Neuronal stem cell (in vitro differentiated cells): ENCODE measurements around the gene SYNPR.

Experiments
- DNase-seq: peaks from one replicate; pipeline ENCODE4 v3.0.0-alpha.2; 2013; ENCODE audit warnings: low spot score
- H2AFZ ChIP-seq: one replicate; pipeline ENCODE4 v1.6.1; 2013; ENCODE audit warnings: mild to moderate bottlenecking, low read length, inconsistent platforms
- H2AK5ac ChIP-seq: 2 replicates; pipeline ENCODE4 v1.6.1; 2013; ENCODE audit warnings: low read depth, mild to moderate bottlenecking, inconsistent platforms, low read length, moderate library complexity, mixed read lengths
- H2BK120ac ChIP-seq: 2 replicates; pipeline ENCODE4 v1.6.1; 2013; ENCODE audit warnings: low read depth, mild to moderate bottlenecking, inconsistent platforms, low read length, moderate library complexity, mixed read lengths
- H2BK12ac ChIP-seq: one replicate; pipeline ENCODE4 v1.6.1; 2013; ENCODE audit warnings: low read length, inconsistent platforms
- H2BK15ac ChIP-seq: 2 replicates; pipeline ENCODE4 v1.6.1; 2013; ENCODE audit warnings: mild to moderate bottlenecking, low read length, inconsistent platforms, mixed read lengths
- H2BK5ac ChIP-seq: one replicate; pipeline ENCODE4 v1.6.1; 2013; ENCODE audit warnings: inconsistent platforms, mild to moderate bottlenecking, low read length, moderate library complexity
- H3K14ac ChIP-seq: one replicate; pipeline ENCODE4 v1.6.1; 2013; ENCODE audit warnings: low read length, inconsistent platforms
- H3K18ac ChIP-seq: 2 replicates; pipeline ENCODE4 v1.6.1; 2013; ENCODE audit warnings: low read length, inconsistent platforms
- H3K23ac ChIP-seq: 2 replicates; pipeline ENCODE4 v1.6.1; 2013; ENCODE audit warnings: low read depth, mild to moderate bottlenecking, mixed read lengths, low read length, inconsistent platforms; ENCODE audit not compliant: poor library complexity
- H3K27ac ChIP-seq: replicated peaks from 3 replicates; pipeline ENCODE4 v1.5.1; 2013; ENCODE audit warnings: low read length, inconsistent platforms
- H3K27me3 ChIP-seq, 3 experiments: 2 replicates each; pipeline ENCODE4 v1.6.1; 2013; ENCODE audit warnings: low read length in 3 of 3, mild to moderate bottlenecking in 2 of 3, inconsistent platforms in 1 of 3, low read depth in 1 of 3, mixed read lengths in 1 of 3, moderate library complexity in 1 of 3; ENCODE audit not compliant: control insufficient read depth in 3 of 3, insufficient read depth in 3 of 3
- H3K36me3 ChIP-seq, 2 donors: replicated peaks in 1 of 2; 2 replicates each; pipeline ENCODE4 v1.6.1; 2013; ENCODE audit warnings: low read length in 2 of 2; ENCODE audit not compliant: control insufficient read depth in 2 of 2, insufficient read depth in 2 of 2
- H3K4ac ChIP-seq: 2 replicates; pipeline ENCODE4 v1.6.1; 2013; ENCODE audit warnings: inconsistent platforms, mild to moderate bottlenecking, low read length, moderate library complexity
- H3K4me1 ChIP-seq, 2 donors: 1 replicate in 1 of 2; 2 replicates in 1 of 2; pipeline ENCODE4 v1.6.1; 2013; ENCODE audit warnings: low read length in 2 of 2, low read depth in 1 of 2; ENCODE audit not compliant: control insufficient read depth in 2 of 2, insufficient read depth in 1 of 2
- H3K4me2 ChIP-seq: one replicate; pipeline ENCODE4 v1.6.1; 2013; ENCODE audit warnings: mild to moderate bottlenecking, low read length, inconsistent platforms; ENCODE audit not compliant: insufficient read depth, poor library complexity, severe bottlenecking
- H3K4me3 ChIP-seq, 2 donors: 2 replicates each; pipeline ENCODE4 v1.5.1; 2013; ENCODE audit warnings: low read length in 2 of 2, mild to moderate bottlenecking in 2 of 2, inconsistent platforms in 1 of 2, moderate library complexity in 1 of 2
- H3K79me1 ChIP-seq: one replicate; pipeline ENCODE4 v1.6.1; 2013; ENCODE audit warnings: low read depth, mild to moderate bottlenecking, inconsistent platforms, low read length, moderate library complexity
- H3K9ac ChIP-seq: one replicate; pipeline ENCODE4 v1.6.1; 2013; ENCODE audit warnings: mild to moderate bottlenecking, low read depth, low read length, inconsistent platforms; ENCODE audit not compliant: poor library complexity
- H3K9me3 ChIP-seq, 2 donors: replicated peaks in 1 of 2; 2 replicates each; pipeline versions ENCODE3 to v1.6.1; 2013; ENCODE audit warnings: low read length in 2 of 2, mild to moderate bottlenecking in 2 of 2, inconsistent platforms in 1 of 2, low read depth in 1 of 2, mixed read lengths in 1 of 2, moderate library complexity in 1 of 2; ENCODE audit not compliant: control insufficient read depth in 2 of 2, insufficient read depth in 1 of 2
- H4K8ac ChIP-seq: one replicate; pipeline ENCODE4 v1.6.1; 2013; ENCODE audit warnings: low read depth, mild to moderate bottlenecking, inconsistent platforms, low read length, moderate library complexity
- H4K91ac ChIP-seq: one replicate; pipeline ENCODE4 v1.6.1; 2013; ENCODE audit warnings: low read length, low read depth, mild to moderate bottlenecking, inconsistent platforms; ENCODE audit not compliant: poor library complexity
- WGBS, 2 donors: extraction: QIAGEN DNeasy Blood & Tissue Kit; methylation state at CpG; one replicate each; pipeline ENCODE4 v1.1.7; 2013; ENCODE audit warnings: missing lambda C conversion rate in 2 of 2, mixed read lengths in 1 of 2; ENCODE audit not compliant: insufficient read length in 2 of 2, insufficient replicate concordance in 1 of 2; ENCODE audit errors: extremely low coverage in 2 of 2; 5-methylcytosine and 5-hydroxymethylcytosine counted together

Gene SYNPR

DNA sequence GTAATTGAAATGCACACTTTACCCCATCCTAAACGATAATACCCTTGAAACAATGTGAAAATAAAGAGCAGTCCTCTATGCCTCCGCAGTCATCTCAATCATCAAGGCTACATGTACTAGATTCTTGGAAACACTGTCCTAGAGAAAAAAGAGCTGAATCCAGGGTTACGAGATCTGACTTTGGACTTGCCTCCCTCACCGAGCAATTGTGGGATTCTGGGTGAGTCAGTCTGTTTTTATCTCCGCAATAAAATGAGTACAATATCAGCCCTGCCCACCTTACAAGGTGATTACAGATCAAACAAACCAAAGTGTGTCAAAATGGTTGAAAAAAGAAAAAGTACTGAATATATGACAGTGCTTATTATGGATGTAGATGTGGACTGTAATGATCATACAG, 222.1 kb downstream of the SYNPR start:
- Histone ChIP-seq H3K4ac (no peak overlapping the region), H2BK5ac (no peak overlapping the region), H3K36me3 (no peaks in the 10 kb centered on the region), H3K23ac (no peak overlapping the region), H2BK15ac (no peak overlapping the region), H2AFZ (no peak overlapping the region), H3K4me2 (no peak overlapping the region), H3K14ac (no peak overlapping the region), H3K4me3 (no peak overlapping the region), H3K18ac (no peak overlapping the region), H3K4me1 (no peaks in the 10 kb centered on the region), H4K91ac (no peak overlapping the region), H3K9me3 (no peaks in the 10 kb centered on the region), H2BK12ac (no peak overlapping the region), H2BK120ac (no peak overlapping the region), H3K9ac (no peak overlapping the region), H2AK5ac (no peak overlapping the region), H3K79me1 (no peaks in the 10 kb centered on the region), H4K8ac (no peak overlapping the region), H3K27me3 (no peaks in the 10 kb centered on the region), H3K27ac (no peak overlapping the region)
- no peak for DNase-seq
- no CpG with 5 or more reads among the region's 5 CpGs for WGBS, 2 donors

DNA sequence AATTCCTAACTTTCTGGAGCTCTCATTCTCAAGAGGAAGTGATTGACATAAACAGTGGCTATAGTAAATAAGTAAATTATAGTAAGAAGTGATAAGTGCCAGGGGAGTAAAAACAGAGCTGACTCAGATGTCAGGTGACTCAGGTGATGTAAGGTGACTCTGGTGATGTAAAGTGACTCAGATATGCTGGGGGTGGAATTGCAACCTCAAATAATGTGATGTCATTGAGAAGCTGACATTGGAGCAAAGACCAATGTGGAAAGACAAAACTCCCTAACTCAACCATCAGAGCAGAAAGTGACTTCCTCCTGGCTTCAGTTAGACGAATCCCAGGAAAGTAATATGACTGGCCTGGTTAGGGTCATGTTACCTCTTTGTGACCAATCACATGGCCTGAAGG, 230.2 kb downstream of the SYNPR start:
- Histone ChIP-seq H3K27ac (no peak overlapping the region), H3K79me1 (no peaks in the 10 kb centered on the region), H3K4me1 (peaks cover 0 to 2% of the 10 kb centered on the region in 2 donors), H3K27me3 (no peaks in the 10 kb centered on the region), H4K91ac (no peak overlapping the region), H3K36me3 (no peaks in the 10 kb centered on the region), H3K9ac (no peak overlapping the region), H2BK5ac (no peak overlapping the region), H3K23ac (no peak overlapping the region), H2AFZ (no peak overlapping the region), H2BK12ac (no peak overlapping the region), H3K4me3 (no peak overlapping the region), H2AK5ac (no peak overlapping the region), H3K9me3 (no peaks in the 10 kb centered on the region), H3K14ac (no peak overlapping the region), H3K4ac (no peak overlapping the region), H2BK120ac (no peak overlapping the region), H2BK15ac (no peak overlapping the region), H3K18ac (no peak overlapping the region), H3K4me2 (no peak overlapping the region), H4K8ac (no peak overlapping the region)
- WGBS, 2 donors = no CpG with 5 or more reads among the region's 1 CpG
- no peak for DNase-seq

DNA sequence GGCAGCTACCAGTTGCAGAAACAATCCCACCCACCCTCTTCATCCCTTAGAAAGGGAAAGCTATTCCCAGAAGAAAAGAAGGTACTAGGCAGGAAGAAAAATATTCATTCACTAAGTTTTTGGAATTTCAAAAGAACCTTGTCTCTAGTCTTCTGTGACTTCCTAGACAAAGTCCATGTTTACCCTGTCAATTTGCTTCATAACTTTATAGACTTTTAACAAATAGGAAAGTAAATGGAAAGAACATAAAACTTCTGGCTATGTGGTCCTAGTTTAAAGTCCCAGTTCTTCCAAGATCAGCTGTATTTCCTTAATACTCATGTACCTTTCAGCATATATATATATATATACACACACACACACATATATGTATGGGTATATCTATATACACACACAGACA, 230.7 kb downstream of the SYNPR start:
- H2AK5ac ChIP-seq = no peak overlapping the region
- H4K8ac ChIP-seq = no peak overlapping the region
- no peak overlapping the region for H4K91ac ChIP-seq
- no peak overlapping the region for H2AFZ ChIP-seq
- no peak for DNase-seq
- no peaks in the 10 kb centered on the region for H3K9me3 ChIP-seq
- H3K4me2 ChIP-seq = no peak overlapping the region
- no peak overlapping the region for H3K9ac ChIP-seq
- no peaks in the 10 kb centered on the region for H3K36me3 ChIP-seq
- no peak overlapping the region for H3K27ac ChIP-seq
- no peak overlapping the region for H3K23ac ChIP-seq
- H3K4me3 ChIP-seq = no peak overlapping the region
- H3K18ac ChIP-seq = no peak overlapping the region
- peaks cover 0 to 2% of the 10 kb centered on the region in 2 donors for H3K4me1 ChIP-seq
- no peak overlapping the region for H3K14ac ChIP-seq
- H2BK12ac ChIP-seq = no peak overlapping the region
- no peaks in the 10 kb centered on the region for H3K27me3 ChIP-seq
- no peak overlapping the region for H2BK5ac ChIP-seq
- no peaks in the 10 kb centered on the region for H3K79me1 ChIP-seq
- H2BK15ac ChIP-seq = no peak overlapping the region
- H3K4ac ChIP-seq = no peak overlapping the region
- H2BK120ac ChIP-seq = no peak overlapping the region

DNA sequence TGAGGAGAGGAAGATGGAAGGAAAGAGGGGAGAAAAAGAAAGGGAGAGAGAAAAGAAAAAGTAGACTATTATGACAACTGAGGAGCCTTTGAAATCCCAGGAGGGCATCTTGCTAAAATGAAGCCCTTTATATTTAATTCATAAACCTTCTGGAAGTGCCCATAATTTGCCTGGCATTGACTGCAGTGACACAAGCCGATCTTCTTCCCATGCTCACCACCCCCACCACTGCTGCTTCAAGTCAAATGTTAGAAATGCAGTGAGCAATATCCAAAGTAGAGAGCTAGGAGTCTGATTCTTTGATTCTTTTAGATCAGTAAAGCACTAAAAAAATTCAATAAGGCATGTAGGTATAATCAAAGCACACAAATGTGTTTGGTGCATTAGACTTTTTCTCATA, 235.7 kb downstream of the SYNPR start:
- DNase-seq = no peak
- H3K14ac ChIP-seq = no peak overlapping the region
- no peak overlapping the region for H2AK5ac ChIP-seq
- H3K9ac ChIP-seq = no peak overlapping the region
- no peak overlapping the region for H3K23ac ChIP-seq
- no peaks in the 10 kb centered on the region for H3K36me3 ChIP-seq
- peaks cover 0 to 2% of the 10 kb centered on the region in 2 donors for H3K4me1 ChIP-seq
- no peak overlapping the region for H3K4ac ChIP-seq
- H4K91ac ChIP-seq = no peak overlapping the region
- no peak overlapping the region for H2BK15ac ChIP-seq
- H2BK12ac ChIP-seq = no peak overlapping the region
- no peak overlapping the region for H3K27ac ChIP-seq
- no peaks in the 10 kb centered on the region for H3K27me3 ChIP-seq
- H3K79me1 ChIP-seq = no peaks in the 10 kb centered on the region
- no peak overlapping the region for H3K18ac ChIP-seq
- H2AFZ ChIP-seq = no peak overlapping the region
- no peak overlapping the region for H3K4me2 ChIP-seq
- H3K9me3 ChIP-seq = no peaks in the 10 kb centered on the region
- no peak overlapping the region for H2BK120ac ChIP-seq
- H3K4me3 ChIP-seq = no peak overlapping the region
- H4K8ac ChIP-seq = no peak overlapping the region
- H2BK5ac ChIP-seq = no peak overlapping the region
- no CpG with 5 or more reads among the region's 1 CpG for WGBS, 2 donors
